Smooth muscle cell (in vitro differentiated cells): ENCODE results near the gene SF3A1. TPM values are rescaled to one million over a fixed set of nuclear protein-coding genes. Genes with fewer than 3 reads are reported as not detected.

Experiments used
- DNase-seq: peaks from one replicate; lab custom pipeline; 2025; ENCODE audit not compliant: unreplicated experiment; lab: John Stamatoyannopoulos, UW
- H2AFZ ChIP-seq: fragments of 200-600 bp; sonication (generic); 2 replicates; pipeline ENCODE4 v1.6.0; 2016; ENCODE audit warnings: antibody characterized with exemption, low read depth, mild to moderate bottlenecking
- H3F3A ChIP-seq: fragments of 200-600 bp; sonication (generic); 2 replicates; pipeline ENCODE4 v1.6.0; 2017; ENCODE audit warnings: antibody characterized with exemption, low read depth
- H3K27ac ChIP-seq: fragments of 200-600 bp; sonication (generic); 2 replicates; pipeline ENCODE4 v1.5.1; 2016; ENCODE audit warnings: low read depth, mild to moderate bottlenecking
- H3K27me3 ChIP-seq: fragments of 200-600 bp; sonication (generic); 2 replicates; pipeline ENCODE4 v1.6.1; 2016; ENCODE audit warnings: low read depth, mild to moderate bottlenecking
- H3K36me3 ChIP-seq: fragments of 200-600 bp; sonication (generic); 2 replicates; pipeline ENCODE4 v1.5.1; 2016; ENCODE audit warnings: low read depth
- H3K4me1 ChIP-seq: fragments of 200-600 bp; sonication (generic); 2 replicates; pipeline ENCODE4 v1.5.1; 2016; ENCODE audit warnings: low read depth
- H3K4me2 ChIP-seq: fragments of 200-600 bp; sonication (generic); 2 replicates; pipeline ENCODE4 v1.6.0; 2016; ENCODE audit warnings: mild to moderate bottlenecking
- H3K4me3 ChIP-seq: fragments of 200-600 bp; sonication (generic); 2 replicates; pipeline ENCODE4 v1.5.1; 2016; ENCODE audit warnings: mild to moderate bottlenecking
- H3K79me2 ChIP-seq: fragments of 200-600 bp; sonication (generic); 2 replicates; pipeline ENCODE4 v1.6.0; 2016; ENCODE audit warnings: low read depth, mild to moderate bottlenecking
- H3K9ac ChIP-seq: fragments of 200-600 bp; sonication (generic); 2 replicates; pipeline ENCODE4 v1.6.0; 2016; ENCODE audit warnings: low read depth
- H3K9me3 ChIP-seq: fragments of 200-600 bp; sonication (generic); replicated peaks from 2 replicates; pipeline ENCODE4 v1.5.1; 2016; ENCODE audit warnings: low read depth
- H4K20me1 ChIP-seq: fragments of 200-600 bp; sonication (generic); 2 replicates; pipeline ENCODE4 v1.6.0; 2016; ENCODE audit warnings: low read depth
- WGBS: methylation state at CpG from one replicate; pipeline ENCODE4 v1.1.7; 2016; ENCODE audit warnings: low lambda C conversion rate; 5-methylcytosine and 5-hydroxymethylcytosine counted together
- polyA plus RNA-seq: library from polyadenylated mRNA; unstranded; fragments of >200 nt; fragmentation: Nextera tagmentation; extraction: Ambion mirVana; gene quantifications from 2 replicates; pipeline ENCODE4 v1.2.1, GENCODE V29; 2016
- total RNA-seq: library from RNA; depleted of rRNA; stranded (reverse); fragments of >200 nt; gene quantifications from 2 replicates; pipeline ENCODE4 v1.2.3, GENCODE V29; 2014
- TF ChIP-seq, protein P1 (sequence below): fragments of 200-600 bp; sonication (generic); IDR thresholded peaks from 2 replicates; pipeline ENCODE4 v1.5.1; 2017; ENCODE audit warnings: borderline replicate concordance, mild to moderate bottlenecking, antibody characterized with exemption; ENCODE audit not compliant: insufficient read depth, poor library complexity, severe bottlenecking

The SF3A1 gene
- total and polyA plus RNA-seq, 2 experiments from 2014 or later, result 55.0 to 86.7 TPM

DNA sequence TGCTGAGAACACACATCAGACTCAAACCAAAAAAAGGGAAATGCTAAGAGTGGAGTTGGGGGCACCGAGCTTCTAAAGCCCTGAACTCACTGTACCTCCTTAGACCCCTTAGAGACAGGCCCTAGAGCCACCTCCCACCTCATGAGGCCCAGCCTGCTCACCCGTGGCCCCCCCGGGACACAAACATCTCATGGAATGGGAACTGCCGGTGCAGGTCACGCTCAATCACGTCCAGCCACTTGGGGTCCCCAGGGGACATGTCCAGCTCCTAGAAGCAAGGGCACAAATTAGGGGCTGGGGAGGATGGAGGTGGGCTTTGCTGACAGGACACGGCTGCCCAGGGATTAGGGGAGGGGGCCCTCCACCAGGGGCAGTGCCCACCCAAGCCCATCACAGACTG, 61.1 kb downstream of the SF3A1 start:
- Histone ChIP-seq H3K4me2 (no peak overlapping the region), H4K20me1 (peaks cover 95% of the 10 kb centered on the region), H3K9ac (no peak overlapping the region), H3K79me2 (peaks cover 2% of the 10 kb centered on the region), H3F3A (peaks cover 10% of the 10 kb centered on the region), H3K4me3 (no peak overlapping the region), H3K4me1 (no peaks in the 10 kb centered on the region), H3K27me3 (no peaks in the 10 kb centered on the region), H3K9me3 (no peaks in the 10 kb centered on the region), H3K27ac (no peak overlapping the region), H2AFZ (no peak overlapping the region), H3K36me3 (no peaks in the 10 kb centered on the region)
- TF ChIP-seq, protein P1, sequence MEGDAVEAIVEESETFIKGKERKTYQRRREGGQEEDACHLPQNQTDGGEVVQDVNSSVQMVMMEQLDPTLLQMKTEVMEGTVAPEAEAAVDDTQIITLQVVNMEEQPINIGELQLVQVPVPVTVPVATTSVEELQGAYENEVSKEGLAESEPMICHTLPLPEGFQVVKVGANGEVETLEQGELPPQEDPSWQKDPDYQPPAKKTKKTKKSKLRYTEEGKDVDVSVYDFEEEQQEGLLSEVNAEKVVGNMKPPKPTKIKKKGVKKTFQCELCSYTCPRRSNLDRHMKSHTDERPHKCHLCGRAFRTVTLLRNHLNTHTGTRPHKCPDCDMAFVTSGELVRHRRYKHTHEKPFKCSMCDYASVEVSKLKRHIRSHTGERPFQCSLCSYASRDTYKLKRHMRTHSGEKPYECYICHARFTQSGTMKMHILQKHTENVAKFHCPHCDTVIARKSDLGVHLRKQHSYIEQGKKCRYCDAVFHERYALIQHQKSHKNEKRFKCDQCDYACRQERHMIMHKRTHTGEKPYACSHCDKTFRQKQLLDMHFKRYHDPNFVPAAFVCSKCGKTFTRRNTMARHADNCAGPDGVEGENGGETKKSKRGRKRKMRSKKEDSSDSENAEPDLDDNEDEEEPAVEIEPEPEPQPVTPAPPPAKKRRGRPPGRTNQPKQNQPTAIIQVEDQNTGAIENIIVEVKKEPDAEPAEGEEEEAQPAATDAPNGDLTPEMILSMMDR, result no peak
- DNase-seq, result no peak
- 82% methylated on average over 7 of the region's 7 CpGs for WGBS

DNA sequence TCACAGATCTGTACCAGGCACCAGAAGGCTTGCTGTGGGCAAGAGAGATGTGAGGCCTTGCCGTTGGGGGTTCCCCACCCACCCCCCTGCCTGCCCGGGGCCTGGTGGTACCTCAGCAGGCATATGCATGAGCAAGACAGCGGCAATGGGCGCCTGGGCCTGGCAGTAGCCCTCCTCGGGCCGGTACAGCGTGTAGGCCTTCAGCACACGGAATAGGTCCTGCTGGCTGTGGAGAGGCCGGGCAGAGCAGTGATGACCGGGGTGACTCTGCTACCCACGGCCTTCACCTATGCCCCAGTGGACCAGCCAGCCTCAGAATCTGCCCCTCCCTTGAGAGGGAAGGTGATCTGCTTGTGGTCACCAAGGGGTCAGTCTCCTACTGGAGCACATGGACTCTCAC, 61.9 kb downstream of the SF3A1 start:
- H3K36me3 ChIP-seq, result no peaks in the 10 kb centered on the region

DNA sequence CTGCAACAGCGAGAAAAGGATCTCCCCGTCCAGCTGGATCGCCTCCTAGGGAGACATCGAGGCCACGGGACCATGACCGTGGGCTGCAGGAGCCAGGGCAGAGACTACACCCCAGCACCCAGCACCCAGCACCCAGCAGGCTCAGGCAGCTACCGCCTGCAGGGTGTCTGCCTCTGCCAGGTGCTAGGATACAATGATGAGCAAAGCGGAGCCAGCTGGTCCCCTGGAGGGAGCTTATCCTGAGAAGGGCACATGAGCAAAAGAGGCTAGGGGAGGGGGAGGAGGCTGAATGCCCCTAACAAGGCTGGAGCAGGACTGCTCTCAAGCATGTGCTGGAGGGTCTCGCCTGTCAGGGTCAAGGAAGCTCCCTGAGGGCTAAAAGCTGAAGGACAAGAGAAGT, 62.6 kb downstream of the SF3A1 start:
- H3K36me3 ChIP-seq, result no peaks in the 10 kb centered on the region

More for the DNA sequence above, 61.9 kb downstream of the SF3A1 start:
- no peak overlapping the region for H2AFZ ChIP-seq
- H3K4me2 ChIP-seq, result no peak overlapping the region
- no peaks in the 10 kb centered on the region for H3K79me2 ChIP-seq
- peaks cover 5% of the 10 kb centered on the region for H3K4me1 ChIP-seq
- peaks cover 95% of the 10 kb centered on the region for H4K20me1 ChIP-seq
- no peaks in the 10 kb centered on the region for H3K27me3 ChIP-seq
- 100% methylated on average over 7 of the region's 11 CpGs for WGBS
- TF ChIP-seq, protein P1, result no peak
- no peak for DNase-seq
- H3K27ac ChIP-seq, result no peak overlapping the region
- peaks cover 17% of the 10 kb centered on the region for H3F3A ChIP-seq
- no peak overlapping the region for H3K4me3 ChIP-seq
- no peaks in the 10 kb centered on the region for H3K9me3 ChIP-seq
- no peak overlapping the region for H3K9ac ChIP-seq

DNA sequence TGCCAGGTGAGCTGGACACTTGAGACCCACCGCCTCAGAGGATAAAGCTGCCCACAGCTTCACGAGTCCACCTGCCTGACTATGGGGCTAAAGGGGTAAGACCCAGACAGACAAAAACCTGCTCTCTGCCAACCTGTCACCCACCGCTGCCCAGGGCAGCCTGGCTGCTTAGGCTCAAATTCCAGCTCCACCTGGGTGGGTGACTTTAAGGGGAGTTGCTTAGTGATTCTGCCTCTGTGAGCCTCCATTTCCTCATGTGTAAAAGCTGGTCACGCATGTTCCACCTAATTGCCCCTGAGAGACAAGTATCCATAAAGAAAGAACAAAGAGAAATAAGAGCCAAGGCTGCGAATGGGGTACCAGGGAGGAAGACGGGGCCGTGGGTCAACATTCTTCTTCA, 63.7 kb downstream of the SF3A1 start:
- H4K20me1 ChIP-seq, result peaks cover 77% of the 10 kb centered on the region
- H3K4me2 ChIP-seq, result no peak overlapping the region
- H3K9ac ChIP-seq, result no peak overlapping the region
- no peaks in the 10 kb centered on the region for H3K9me3 ChIP-seq
- H3K36me3 ChIP-seq, result no peaks in the 10 kb centered on the region
- H3K27me3 ChIP-seq, result no peaks in the 10 kb centered on the region
- H2AFZ ChIP-seq, result no peak overlapping the region
- no peak overlapping the region for H3K27ac ChIP-seq
- peaks cover 14% of the 10 kb centered on the region for H3K4me1 ChIP-seq
- WGBS, result over 99% methylated on average over 7 of the region's 7 CpGs
- TF ChIP-seq, protein P1, result no peak
- peaks cover 17% of the 10 kb centered on the region for H3F3A ChIP-seq
- no peak overlapping the region for H3K4me3 ChIP-seq
- no peak for DNase-seq
- H3K79me2 ChIP-seq, result no peaks in the 10 kb centered on the region

More for the DNA sequence above, 62.6 kb downstream of the SF3A1 start:
- Histone ChIP-seq H3K4me1 (peaks cover 5% of the 10 kb centered on the region), H2AFZ (no peak overlapping the region), H3K9me3 (no peaks in the 10 kb centered on the region), H3K4me3 (no peak overlapping the region), H3F3A (peaks cover 17% of the 10 kb centered on the region), H3K79me2 (no peaks in the 10 kb centered on the region), H4K20me1 (peaks cover 87% of the 10 kb centered on the region), H3K27me3 (no peaks in the 10 kb centered on the region), H3K27ac (no peak overlapping the region), H3K9ac (no peak overlapping the region), H3K4me2 (no peak overlapping the region)
- TF ChIP-seq, protein P1, result no peak
- no peak for DNase-seq
- 95% methylated on average over 9 of the region's 9 CpGs for WGBS
